ENCODE results near the gene SLC44A5. TPM values are rescaled to one million over a fixed set of nuclear protein-coding genes. Genes with fewer than 3 reads are reported as not detected.
A peak's percentile ranks its signal among the peaks of the same experiment; 100 is the strongest.
"Not testable (repeated sequence)": the region's sequence is repeated elsewhere in the genome, so short reads cannot be mapped to it uniquely, and the experiment has no call there.

The SLC44A5 gene
- 4.8 and 5.9 TPM in 2 replicates for total RNA-seq (2014; rRNA removed; shearing (Covaris generic))
- 2.6 and 5.6 TPM in 2 replicates for polyA plus RNA-seq (2014; cell fraction: nucleus; rRNA removed)

DNA sequence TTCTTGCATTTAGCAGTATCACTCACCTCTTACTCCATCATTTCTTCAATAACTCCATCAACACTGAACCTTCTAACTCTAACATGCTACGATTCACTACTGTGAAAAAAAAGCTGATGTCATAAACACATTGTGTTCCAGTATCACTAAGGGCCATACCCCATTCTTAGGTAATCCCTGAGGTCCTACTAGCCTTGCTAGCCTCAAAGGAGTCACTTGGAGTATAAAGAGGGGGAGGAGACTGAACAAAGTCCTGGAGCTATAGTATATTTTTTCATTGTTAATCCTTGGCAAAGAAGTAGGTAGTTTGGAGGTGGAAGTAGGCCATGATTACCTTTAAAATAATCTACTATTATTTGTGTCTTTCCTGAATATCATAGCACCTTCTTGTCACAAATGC is at the start of gene SLC44A5:
TSS of gene SLC44A5 (minus strand) at position 101 of the 400 bp plus-strand sequence. CDS start 69,667 bp downstream, outside the sequence.
- DNase-seq (ENCODE audit: extremely low read depth, low read depth) = no peak

- DNase-seq (ENCODE audit: extremely low read depth, low read depth) = no peak
Observed at GRCh38 chr1:75655931-75656330, 45.0 kb upstream of the SLC44A5 start.

DNA sequence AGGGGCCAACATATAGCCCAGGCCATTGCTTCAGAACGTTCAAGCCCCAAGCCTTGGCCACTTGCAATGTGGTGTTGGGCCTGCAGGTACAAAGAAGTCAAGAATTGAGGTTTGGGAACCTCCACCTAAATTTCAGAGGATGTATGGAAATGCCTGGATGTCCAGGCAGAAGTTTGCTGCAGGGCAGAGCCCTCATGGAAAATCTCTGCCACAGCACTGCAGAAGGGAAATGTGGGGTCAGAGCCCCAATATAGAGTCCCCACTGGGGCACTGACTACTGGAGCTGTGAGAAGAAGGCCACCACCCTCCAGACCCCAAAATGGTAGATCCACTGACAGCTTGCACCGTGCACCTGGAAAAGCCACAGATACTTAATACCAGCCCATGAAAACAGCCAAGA is 36.3 kb upstream of the SLC44A5 start:
- DNase-seq (ENCODE audit: extremely low read depth, low read depth) = not testable (repeated sequence)

GRCh38 chr1:75645153-75645552 is 34.2 kb upstream of the SLC44A5 start:
- not testable (repeated sequence) for DNase-seq (ENCODE audit: extremely low read depth, low read depth)

DNA sequence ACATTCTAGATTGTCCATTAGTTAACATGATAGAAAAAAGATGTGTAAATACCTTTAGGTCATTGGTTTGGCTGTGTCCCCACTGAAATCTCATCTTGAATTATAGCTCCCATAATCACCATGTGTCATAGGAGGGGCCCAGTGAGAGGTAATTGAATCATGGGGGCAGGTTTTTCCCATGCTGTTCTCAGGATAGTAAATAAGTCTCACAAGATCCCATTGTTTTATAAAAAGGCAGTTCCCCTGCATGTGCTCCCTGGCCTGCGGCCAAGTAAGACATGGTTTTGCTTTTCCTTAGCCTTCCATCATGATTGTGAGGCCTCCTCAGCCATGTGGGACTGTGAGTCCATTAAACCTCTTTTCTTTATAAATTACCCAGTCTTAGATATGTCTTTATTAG is 32.5 kb upstream of the SLC44A5 start:
- no peak for DNase-seq (ENCODE audit: extremely low read depth, low read depth)

DNA sequence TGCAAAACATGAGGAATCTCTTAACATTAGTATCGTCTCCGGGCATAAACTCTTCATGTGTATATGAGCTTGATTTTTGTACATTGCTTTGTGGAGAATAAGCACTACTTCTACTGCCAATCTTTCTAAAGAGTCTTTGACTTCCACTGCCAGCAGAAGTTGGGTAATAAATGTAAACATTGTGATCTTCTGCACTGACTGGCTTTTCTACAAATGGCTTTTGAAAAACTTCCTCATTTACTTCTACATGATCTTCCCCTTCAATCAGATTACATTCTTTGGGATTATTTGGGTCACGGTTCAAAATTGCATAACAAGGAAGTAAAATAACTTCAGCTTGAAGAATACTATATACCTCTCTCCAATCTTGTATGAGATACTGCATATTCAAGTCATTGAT is 30.4 kb upstream of the SLC44A5 start:
- no peak for DNase-seq (ENCODE audit: extremely low read depth, low read depth)

DNA sequence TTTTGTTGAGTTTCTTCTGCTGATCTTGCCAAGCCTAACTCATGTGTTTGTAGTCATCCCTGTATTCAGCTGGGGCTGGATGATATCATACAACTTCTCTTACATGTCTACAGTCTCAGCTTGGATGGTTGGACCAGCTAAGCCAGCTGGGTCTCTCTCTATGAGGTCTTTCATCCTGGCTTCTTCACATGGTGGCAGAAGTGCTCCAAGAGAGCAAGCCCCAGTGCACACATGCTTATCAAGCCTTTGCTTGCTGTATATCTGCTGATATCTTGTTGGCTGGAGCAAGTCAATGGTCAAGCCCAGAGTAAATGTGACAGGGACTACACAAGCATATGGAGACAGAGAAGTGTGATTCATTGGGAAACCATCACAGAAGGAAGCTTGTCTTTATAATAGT is 29.2 kb upstream of the SLC44A5 start:
- DNase-seq (ENCODE audit: extremely low read depth, low read depth) = no peak

DNA sequence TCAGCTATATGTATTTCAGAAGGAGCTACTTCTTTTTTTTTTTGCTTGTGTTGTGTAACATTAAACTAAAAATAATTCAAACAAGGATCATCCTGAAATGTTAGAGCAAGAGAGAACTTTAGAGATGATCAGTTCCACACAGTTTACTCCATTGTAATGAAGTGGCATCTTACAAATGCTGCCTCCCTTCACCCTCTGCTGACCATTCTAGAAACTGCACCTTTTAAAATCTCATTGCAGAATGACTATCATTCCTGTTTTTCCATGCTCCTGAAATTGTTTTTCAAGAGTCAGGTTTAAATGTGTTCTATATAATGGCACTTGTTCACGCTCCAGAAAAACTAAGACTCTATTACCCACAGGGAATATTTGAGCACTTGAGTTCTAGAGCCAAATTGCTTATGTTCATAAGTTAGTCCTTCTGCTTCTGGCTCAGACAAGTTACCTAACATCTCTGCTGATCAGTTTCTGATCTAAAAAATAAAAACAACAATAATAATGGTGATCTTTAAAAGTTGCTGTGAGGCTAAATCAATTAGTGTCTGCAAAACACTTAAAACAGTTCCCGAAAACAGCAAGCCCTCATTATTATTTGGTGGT is 21.5 kb upstream of the SLC44A5 start:
- DNase-seq (ENCODE audit: extremely low read depth, low read depth) = peak; percentile 32

- DNase-seq (ENCODE audit: extremely low read depth, low read depth) = no peak
Observed at GRCh38 chr1:75630998-75631397, 20.1 kb upstream of the SLC44A5 start.

- no peak for DNase-seq (ENCODE audit: extremely low read depth, low read depth)
Observed at GRCh38 chr1:75630004-75630594, 19.2 kb upstream of the SLC44A5 start.

- DNase-seq (ENCODE audit: extremely low read depth, low read depth) = no peak
Observed at GRCh38 chr1:75625795-75626194, 14.9 kb upstream of the SLC44A5 start.

DNA sequence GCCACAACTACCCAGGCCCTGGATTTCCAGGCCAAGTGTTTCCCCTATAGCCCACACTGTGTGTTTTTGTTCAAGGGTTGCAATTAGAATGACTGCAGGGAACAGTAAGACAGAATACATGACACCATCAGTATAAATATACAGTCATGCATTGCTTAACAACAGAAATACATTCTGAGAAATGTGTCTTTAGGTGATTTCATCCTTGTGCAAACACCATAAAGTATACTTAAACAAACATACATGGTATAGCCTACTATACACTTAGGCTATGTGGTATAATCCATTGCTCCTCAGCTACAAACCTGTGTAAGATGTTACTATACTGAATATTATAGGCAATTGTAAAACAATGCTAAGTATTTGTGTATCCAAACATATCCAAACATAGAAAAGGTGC is 7.5 kb upstream of the SLC44A5 start:
- no peak for DNase-seq (ENCODE audit: extremely low read depth, low read depth)

DNA sequence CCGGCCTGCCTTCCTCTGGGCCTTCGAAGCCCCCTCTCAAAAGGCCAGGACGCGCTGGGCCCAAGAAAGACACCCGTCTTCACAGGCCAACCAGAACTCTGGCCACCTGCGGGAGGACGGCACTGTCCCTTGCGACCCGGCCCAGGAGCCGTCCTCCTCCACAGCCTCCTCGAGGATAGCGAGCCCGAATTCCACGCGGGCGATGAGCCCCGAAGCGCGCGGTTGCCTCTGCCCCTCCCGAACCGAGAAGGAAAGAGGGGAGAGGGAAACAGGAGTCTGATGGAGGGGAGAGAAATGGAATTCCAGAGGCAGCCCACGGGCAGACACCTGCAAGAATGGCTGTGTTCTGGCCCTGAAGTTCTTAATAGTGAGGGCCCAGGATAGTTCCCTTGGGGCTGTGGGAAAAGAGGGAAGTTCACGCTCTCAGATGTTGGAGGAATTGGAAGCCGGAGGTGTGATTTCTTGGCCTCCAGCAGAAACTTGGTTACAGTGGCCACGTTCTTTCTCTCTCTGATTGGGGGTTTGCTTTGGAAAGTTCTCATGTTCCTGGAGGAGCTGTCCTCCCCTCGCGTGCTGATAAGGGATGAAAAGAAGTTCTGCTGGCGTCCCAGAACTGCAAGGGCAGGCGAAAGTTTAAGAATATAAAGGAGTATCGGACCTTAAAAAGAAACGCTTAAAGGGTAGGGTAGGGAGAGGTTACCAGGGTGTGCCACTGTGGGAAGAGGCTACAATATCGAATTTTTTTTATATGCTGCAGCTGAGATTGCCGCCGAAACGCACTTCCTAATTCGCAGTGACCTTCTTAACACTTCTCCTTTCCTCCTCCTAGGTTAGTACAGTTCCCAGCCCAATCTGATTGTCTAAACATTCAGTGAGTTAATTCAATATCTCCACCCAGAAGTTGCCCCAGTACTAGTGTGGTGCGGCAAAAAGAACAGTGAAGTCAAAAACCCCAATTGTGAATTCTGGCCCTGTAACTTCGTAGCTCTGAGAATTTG is 5.8 kb upstream of the SLC44A5 start:
- DNase-seq (ENCODE audit: extremely low read depth, low read depth) = no peak

GRCh38 chr1:75615613-75616435 is 4.9 kb upstream of the SLC44A5 start:
- no peak for DNase-seq (ENCODE audit: extremely low read depth, low read depth)

DNA sequence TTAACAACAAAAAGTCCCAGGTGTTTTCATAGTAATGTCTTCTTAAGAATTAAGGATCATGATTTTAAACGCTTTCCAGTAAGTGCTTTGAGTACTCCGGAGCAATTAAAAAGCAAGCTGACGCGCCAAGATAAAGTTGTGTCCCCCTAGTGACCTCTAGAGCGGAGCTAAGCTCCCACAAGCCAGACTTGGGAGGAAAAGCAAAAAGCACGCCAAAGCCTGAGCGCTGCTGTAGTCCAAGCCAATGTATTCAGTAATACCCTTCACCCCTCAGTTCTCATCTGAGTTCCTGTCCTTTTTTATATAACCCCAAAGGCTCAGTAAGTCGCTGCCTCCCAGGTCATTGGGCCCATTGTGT is 3.5 kb upstream of the SLC44A5 start:
- DNase-seq (ENCODE audit: extremely low read depth, low read depth) = no peak

- DNase-seq (ENCODE audit: extremely low read depth, low read depth) = no peak
Observed at GRCh38 chr1:75613916-75614315, 3.0 kb upstream of the SLC44A5 start.

GRCh38 chr1:75612976-75613375 is 2.1 kb upstream of the SLC44A5 start:
- no peak for DNase-seq (ENCODE audit: extremely low read depth, low read depth)

DNA sequence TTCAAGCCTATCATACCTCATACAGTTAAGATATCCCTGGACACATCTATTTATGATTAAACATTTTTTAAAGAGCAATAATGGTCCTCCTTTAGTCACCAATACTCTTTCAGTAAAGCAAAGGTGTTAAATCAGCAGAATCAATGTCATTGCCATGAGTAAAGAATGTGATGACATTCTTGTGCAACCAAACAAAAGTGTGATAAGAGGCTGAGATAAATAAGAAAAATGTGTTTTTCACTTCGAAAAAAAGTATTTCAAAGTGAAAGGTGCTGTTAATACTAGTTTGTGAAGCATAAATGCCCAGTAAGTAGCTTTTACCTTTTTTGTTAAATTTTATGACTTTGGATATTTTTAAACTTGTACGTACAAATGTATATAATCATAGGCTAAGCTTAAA is 8.4 kb downstream of the SLC44A5 start:
- no peak for DNase-seq (ENCODE audit: extremely low read depth, low read depth)

DNA sequence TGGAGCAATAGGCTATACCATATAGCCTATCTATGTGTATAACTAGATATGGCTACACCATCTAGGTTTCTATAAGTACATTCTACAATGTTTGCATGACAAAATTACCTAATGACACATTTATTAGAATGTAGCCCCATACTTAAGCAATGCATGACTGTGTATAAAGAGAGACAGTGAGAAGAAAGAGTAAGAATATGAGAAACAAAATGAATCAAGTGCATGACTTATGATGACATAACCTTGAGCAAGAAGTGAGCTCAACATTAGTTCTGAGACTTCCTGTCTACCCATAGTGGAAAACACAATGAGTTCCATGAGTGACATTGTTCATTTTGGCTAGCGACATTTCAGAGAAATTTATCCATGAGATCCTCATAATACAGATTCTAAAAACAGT is 10.1 kb downstream of the SLC44A5 start:
- DNase-seq (ENCODE audit: extremely low read depth, low read depth) = no peak

- no peak for DNase-seq (ENCODE audit: extremely low read depth, low read depth)
Observed at GRCh38 chr1:75594327-75594726, 16.6 kb downstream of the SLC44A5 start.

DNA sequence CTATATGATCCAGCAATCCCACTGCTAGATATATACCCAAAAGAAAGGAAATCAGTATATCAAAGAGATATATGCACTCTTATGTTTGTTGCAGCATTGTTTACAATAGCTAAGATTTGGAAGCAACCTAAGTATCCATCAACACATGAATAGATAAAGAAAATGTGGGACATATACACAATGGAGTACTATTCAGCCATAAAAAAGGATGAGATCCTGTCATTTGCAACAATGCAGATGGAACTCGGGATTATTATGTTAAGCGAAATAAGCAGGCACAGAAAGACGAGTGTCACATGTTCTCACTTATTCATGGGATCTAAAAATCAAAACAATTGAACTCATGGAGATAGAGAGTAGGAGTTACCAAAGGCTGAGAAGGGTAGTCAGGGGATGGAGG is 17.5 kb downstream of the SLC44A5 start:
- DNase-seq (ENCODE audit: extremely low read depth, low read depth) = not testable (repeated sequence)

All from NCI-H460 (cell line).